Neural progenitor cell (in vitro differentiated cells): ENCODE measurements around the gene GPR39. TPM values are rescaled to one million over a fixed set of nuclear protein-coding genes. Genes with fewer than 3 reads are reported as not detected.

ENCODE experiments used
- DNase-seq: peaks from one replicate; pipeline ENCODE4 v3.0.0-alpha.2; 2016; ENCODE audit warnings: low spot score
- H2AFZ ChIP-seq: fragments of 200-600 bp; sonication (generic); replicated peaks from 2 replicates; pipeline ENCODE4 v1.6.1; 2016; ENCODE audit warnings: antibody characterized with exemption
- H3F3A ChIP-seq: fragments of 200-600 bp; sonication (generic); 2 replicates; pipeline ENCODE4 v1.6.1; 2016; ENCODE audit warnings: antibody characterized with exemption, low read depth
- H3K27ac ChIP-seq: fragments of 200-600 bp; sonication (generic); 2 replicates; pipeline ENCODE4 v1.5.1; 2016; ENCODE audit warnings: mild to moderate bottlenecking
- H3K27me3 ChIP-seq: fragments of 200-600 bp; sonication (generic); 2 replicates; pipeline ENCODE4 v1.6.1; 2016; ENCODE audit warnings: mild to moderate bottlenecking, moderate library complexity
- H3K36me3 ChIP-seq: fragments of 200-600 bp; sonication (generic); 2 replicates; pipeline ENCODE4 v1.5.1; 2016
- H3K4me1 ChIP-seq: fragments of 200-600 bp; sonication (generic); 2 replicates; pipeline ENCODE4 v1.6.1; 2016; ENCODE audit warnings: mixed run types
- H3K4me2 ChIP-seq: fragments of 200-600 bp; sonication (generic); 2 replicates; pipeline ENCODE4 v1.6.1; 2016
- H3K4me3 ChIP-seq: fragments of 200-600 bp; sonication (generic); 2 replicates; pipeline ENCODE4 v1.5.1; 2016
- H3K79me2 ChIP-seq: fragments of 200-600 bp; sonication (generic); 2 replicates; pipeline ENCODE4 v1.6.1; 2016; ENCODE audit warnings: low read depth
- H3K9ac ChIP-seq: fragments of 200-600 bp; sonication (generic); 2 replicates; pipeline ENCODE4 v1.6.1; 2016
- H3K9me3 ChIP-seq: fragments of 200-600 bp; sonication (generic); 2 replicates; pipeline ENCODE4 v1.5.1; 2016; ENCODE audit warnings: low read depth
- H4K20me1 ChIP-seq: fragments of 200-600 bp; sonication (generic); 2 replicates; pipeline ENCODE4 v1.6.1; 2016; ENCODE audit warnings: low read depth
- H3K27ac Mint-ChIP-seq: 3 replicates; pipeline ENCODE4 v1.8.0; 2021; ENCODE audit warnings: mixed read lengths
- H3K27me3 Mint-ChIP-seq: 2 replicates; pipeline ENCODE4 v1.8.0; 2022; ENCODE audit warnings: low read depth, mild to moderate bottlenecking, inconsistent platforms, moderate library complexity, mixed read lengths; ENCODE audit not compliant: insufficient read depth
- H3K36me3 Mint-ChIP-seq: 3 replicates; pipeline ENCODE4 v1.8.0; 2021; ENCODE audit warnings: mixed read lengths
- H3K4me1 Mint-ChIP-seq: 3 replicates; pipeline ENCODE4 v1.8.0; 2021; ENCODE audit warnings: mixed read lengths
- H3K4me3 Mint-ChIP-seq: 3 replicates; pipeline ENCODE4 v1.8.0; 2021; ENCODE audit warnings: mild to moderate bottlenecking, moderate library complexity, mixed read lengths
- H3K9me3 Mint-ChIP-seq: 3 replicates; pipeline ENCODE4 v1.8.0; 2020; ENCODE audit warnings: mixed read lengths
- CTCF ChIP-seq: fragments of 200-600 bp; sonication (generic); IDR thresholded peaks from 2 replicates; pipeline ENCODE4 v1.5.1; 2017; ENCODE audit warnings: antibody characterized with exemption, mild to moderate bottlenecking
- EZH2 ChIP-seq: fragments of 200-600 bp; sonication (generic); IDR thresholded peaks from 2 replicates; pipeline ENCODE4 v1.6.1; 2017; ENCODE audit warnings: antibody characterized with exemption, mild to moderate bottlenecking, moderate library complexity
- EZH2phosphoT487 ChIP-seq: fragments of 200-600 bp; sonication (generic); IDR thresholded peaks from 2 replicates; pipeline ENCODE4 v1.6.1; 2017; ENCODE audit warnings: antibody characterized with exemption
- total RNA-seq: library from RNA; depleted of rRNA; stranded (reverse); fragments of >200 nt; gene quantifications from 2 replicates; pipeline ENCODE4 v1.2.3, GENCODE V29; 2015; ENCODE audit warnings: low replicate concordance

GPR39 gene
- total RNA-seq, 1 donor from 2014 or later: 0.28 TPM

GRCh38 chr2:132595693-132596092, 179.1 kb downstream of the GPR39 start:
- Histone ChIP-seq H4K20me1 (no peaks in the 10 kb centered on the region), H3K9me3 (no peaks in the 10 kb centered on the region), H2AFZ (no peak overlapping the region), H3K9ac (no peak overlapping the region), H3K27ac (no peak overlapping the region), H3K27me3 (no peaks in the 10 kb centered on the region), H3K4me3 (no peak overlapping the region), H3K4me2 (no peak overlapping the region), H3K36me3 (no peaks in the 10 kb centered on the region), H3K4me1 (no peaks in the 10 kb centered on the region), H3F3A (no peaks in the 10 kb centered on the region), H3K79me2 (no peaks in the 10 kb centered on the region)
- no peaks in the 10 kb centered on the region for H3K36me3 Mint-ChIP-seq
- H3K4me3 Mint-ChIP-seq: no peak overlapping the region
- TF ChIP-seq EZH2 (no peak), CTCF (no peak), EZH2phosphoT487 (no peak)
- no peak for DNase-seq
- H3K4me1 Mint-ChIP-seq: peaks cover 51% of the 10 kb centered on the region
- peaks cover 11% of the 10 kb centered on the region for H3K27me3 Mint-ChIP-seq
- H3K9me3 Mint-ChIP-seq: peaks cover 8% of the 10 kb centered on the region
- H3K27ac Mint-ChIP-seq: peak overlapping the region; percentile 85

DNA sequence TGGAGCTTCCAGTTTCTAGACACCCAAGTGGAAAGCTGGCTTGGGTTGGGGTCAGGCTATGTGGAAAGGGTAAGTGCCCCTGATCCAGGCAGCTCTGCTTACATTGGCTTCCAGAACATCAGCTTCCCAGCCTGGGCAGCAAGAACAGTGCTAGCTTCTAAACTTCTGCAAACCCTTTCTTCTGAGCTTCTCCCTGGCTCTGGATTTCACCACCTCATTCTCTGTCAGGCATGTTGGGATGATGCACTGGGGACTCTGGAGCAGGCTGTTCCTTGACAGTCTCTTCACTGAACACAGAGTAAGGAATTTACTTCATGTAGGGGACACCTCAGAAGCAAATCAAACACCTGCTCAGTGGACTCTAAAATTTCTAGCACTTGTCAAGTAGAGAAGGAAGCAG, 180.6 kb downstream of the GPR39 start:
- DNase-seq: no peak
- Mint-ChIP-seq H3K36me3 (no peaks in the 10 kb centered on the region), H3K27me3 (peaks cover 7% of the 10 kb centered on the region), H3K27ac (no peak overlapping the region), H3K9me3 (peaks cover 8% of the 10 kb centered on the region), H3K4me3 (no peak overlapping the region), H3K4me1 (peaks cover 42% of the 10 kb centered on the region)
- H4K20me1 ChIP-seq: no peaks in the 10 kb centered on the region
- H3K4me2 ChIP-seq: no peak overlapping the region
- no peaks in the 10 kb centered on the region for H3F3A ChIP-seq
- no peaks in the 10 kb centered on the region for H3K4me1 ChIP-seq
- H3K36me3 ChIP-seq: no peaks in the 10 kb centered on the region
- no peak overlapping the region for H3K9ac ChIP-seq
- H3K4me3 ChIP-seq: no peak overlapping the region
- TF ChIP-seq EZH2 (no peak), CTCF (no peak), EZH2phosphoT487 (no peak)
- H3K79me2 ChIP-seq: no peaks in the 10 kb centered on the region
- no peaks in the 10 kb centered on the region for H3K9me3 ChIP-seq
- no peak overlapping the region for H2AFZ ChIP-seq
- no peaks in the 10 kb centered on the region for H3K27me3 ChIP-seq
- H3K27ac ChIP-seq: no peak overlapping the region

GRCh38 chr2:132597831-132598230, 181.2 kb downstream of the GPR39 start:
- no peak for TF ChIP-seq EZH2phosphoT487
- no peak for TF ChIP-seq CTCF
- no peak for TF ChIP-seq EZH2
- Histone ChIP-seq H3K79me2 (no peaks in the 10 kb centered on the region), H3K9ac (no peak overlapping the region), H2AFZ (no peak overlapping the region), H3K4me3 (no peak overlapping the region), H3K27me3 (no peaks in the 10 kb centered on the region), H4K20me1 (no peaks in the 10 kb centered on the region), H3K27ac (no peak overlapping the region), H3K4me2 (no peak overlapping the region), H3F3A (no peaks in the 10 kb centered on the region), H3K4me1 (no peaks in the 10 kb centered on the region), H3K36me3 (no peaks in the 10 kb centered on the region), H3K9me3 (no peaks in the 10 kb centered on the region)
- Mint-ChIP-seq H3K27me3 (peaks cover 4% of the 10 kb centered on the region), H3K9me3 (peaks cover 8% of the 10 kb centered on the region), H3K4me1 (peaks cover 35% of the 10 kb centered on the region), H3K36me3 (no peaks in the 10 kb centered on the region), H3K4me3 (no peak overlapping the region), H3K27ac (no peak overlapping the region)
- no peak for DNase-seq
